ENCODE results near the gene CC2D1A. TPM values are rescaled to one million over a fixed set of nuclear protein-coding genes. Genes with fewer than 3 reads are reported as not detected.
"Not testable (repeated sequence)": the region's sequence is repeated elsewhere in the genome, so short reads cannot be mapped to it uniquely, and the experiment has no call there.

The CC2D1A gene
- total RNA-seq, 1 donor from 2014 or later = 128 TPM

DNA sequence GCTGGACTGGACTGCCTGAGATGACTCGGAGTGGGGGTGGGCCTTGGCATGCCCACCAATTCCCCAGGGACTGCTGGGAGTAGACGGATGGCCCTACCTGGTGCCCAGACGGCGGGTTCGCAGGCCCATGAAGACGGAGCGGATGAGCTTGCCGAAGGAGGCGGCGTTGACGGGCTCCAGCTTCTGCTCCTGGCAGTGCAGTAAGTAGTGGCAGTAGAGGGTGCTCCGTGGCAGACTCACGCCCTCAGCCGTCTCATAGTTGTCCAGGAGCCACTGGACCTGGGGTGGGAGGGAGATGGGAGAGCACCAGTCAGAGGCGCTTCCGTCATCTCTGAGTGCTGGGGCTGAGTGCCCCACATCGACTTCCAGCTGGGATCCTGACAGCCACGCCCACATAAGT lies 63.9 kb downstream of the CC2D1A start:
- Histone ChIP-seq H3K4me1 (no peaks in the 10 kb centered on the region), H3K36me3 (peaks cover 54 to 63% of the 10 kb centered on the region in 2 donors), H3K4me3 (no peak overlapping the region), H3K9me3 (no peaks in the 10 kb centered on the region), H3K27ac (no peak overlapping the region), H3K27me3 (no peaks in the 10 kb centered on the region)
- DNase-seq (ENCODE audit: low spot score in 2 of 2) = no peak
- no peak for TF ChIP-seq CTCF (IDR thresholded peaks at IDR 0.05)
- intact Hi-C loops (cut with DNase I) = no loop called here

DNA sequence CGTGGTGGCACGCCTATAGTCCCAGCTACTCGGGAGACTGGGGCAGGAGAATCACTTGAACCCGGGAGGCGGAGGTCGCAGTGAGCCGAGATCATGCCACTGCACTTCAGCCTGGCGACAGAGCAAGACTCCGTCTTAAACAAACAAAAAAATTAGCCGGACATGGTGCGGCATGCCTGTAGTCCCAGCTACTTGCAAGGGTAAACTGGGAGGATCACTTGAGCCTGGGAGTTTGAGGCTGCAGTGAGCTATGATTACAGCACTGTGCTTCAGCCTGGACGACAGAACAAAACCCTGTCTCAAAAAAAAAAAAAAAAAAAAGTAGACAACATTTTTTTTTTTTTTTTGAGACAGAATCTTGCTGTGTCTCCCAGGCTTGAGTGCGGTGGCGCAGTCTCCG lies 65.9 kb downstream of the CC2D1A start:
- peaks cover 42 to 44% of the 10 kb centered on the region in 2 donors for H3K36me3 ChIP-seq
- DNase-seq (ENCODE audit: low spot score in 2 of 2); H3K27me3 ChIP-seq; H3K27ac ChIP-seq; H3K9me3 ChIP-seq; H3K4me3 ChIP-seq; intact Hi-C loops (cut with DNase I); H3K4me1 ChIP-seq: not testable (repeated sequence)

DNA sequence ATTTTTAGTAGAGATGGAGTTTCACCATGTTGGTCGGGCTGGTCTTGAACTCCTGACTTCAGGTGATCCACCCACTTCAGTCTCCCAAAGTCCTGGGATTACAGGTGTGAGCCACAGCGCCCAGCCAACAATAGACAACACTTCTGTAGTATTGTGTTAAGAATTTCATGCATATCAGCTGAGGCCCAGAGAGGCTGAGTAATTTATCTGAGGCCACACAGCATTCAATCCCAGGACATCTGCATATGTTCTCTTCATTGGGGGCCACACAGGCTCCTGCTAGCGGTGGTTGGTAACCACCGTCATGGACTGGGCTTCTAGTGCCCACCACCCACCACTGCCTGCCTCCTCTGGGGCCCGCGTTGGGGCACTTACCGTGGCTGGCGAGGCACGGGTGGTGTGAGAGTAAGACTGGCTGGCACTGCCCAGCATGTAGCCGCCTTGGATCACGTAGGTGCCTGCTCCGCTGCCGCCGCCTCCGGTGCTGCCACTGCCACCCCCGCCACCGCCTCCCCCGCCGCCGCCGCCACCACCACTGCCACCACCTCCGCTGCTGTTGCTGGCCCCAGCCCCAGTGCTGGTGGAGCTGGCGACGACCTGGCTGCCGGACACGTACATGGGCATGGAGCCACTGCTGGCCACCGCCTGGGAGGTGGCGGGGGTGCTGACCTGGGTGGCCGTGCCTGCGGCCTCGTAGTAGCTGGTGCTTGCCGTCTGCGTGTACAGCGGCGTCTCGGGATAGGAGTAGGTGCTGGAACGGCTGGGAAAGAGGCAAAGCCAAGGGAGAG lies 66.6 kb downstream of the CC2D1A start:
- Histone ChIP-seq H3K27ac (no peak overlapping the region), H3K4me1 (no peaks in the 10 kb centered on the region), H3K27me3 (no peaks in the 10 kb centered on the region), H3K9me3 (no peaks in the 10 kb centered on the region), H3K36me3 (peaks cover 37 to 38% of the 10 kb centered on the region in 2 donors), H3K4me3 (no peak overlapping the region)
- no peak for TF ChIP-seq CTCF (IDR thresholded peaks at IDR 0.05)
- intact Hi-C loops (cut with DNase I) = no loop called here
- DNase-seq (ENCODE audit: low spot score in 2 of 2) = no peak

DNA sequence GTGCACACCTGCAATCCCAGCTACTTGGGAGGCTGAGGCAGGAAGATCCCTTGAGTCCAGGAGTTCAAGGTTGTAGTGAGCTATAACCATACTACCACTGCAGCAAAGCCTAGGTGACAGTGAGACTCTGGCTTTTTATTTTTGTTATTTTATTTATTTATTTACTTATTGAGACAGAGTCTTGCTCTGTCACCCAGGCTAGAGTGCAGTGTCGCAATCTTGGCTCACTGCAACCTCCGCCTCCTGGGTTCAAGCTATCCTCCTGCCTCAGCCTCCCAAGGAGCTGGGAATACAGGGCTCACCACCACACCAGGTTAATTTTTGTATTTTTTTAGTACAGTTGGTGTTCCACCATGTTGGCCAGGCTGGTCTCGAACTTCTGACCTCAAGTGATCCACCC lies 67.5 kb downstream of the CC2D1A start:
- H3K27me3 ChIP-seq; H3K27ac ChIP-seq; H3K4me1 ChIP-seq; H3K4me3 ChIP-seq; H3K9me3 ChIP-seq; intact Hi-C loops (cut with DNase I); DNase-seq (ENCODE audit: low spot score in 2 of 2): not testable (repeated sequence)
- peaks cover 27 to 34% of the 10 kb centered on the region in 2 donors for H3K36me3 ChIP-seq

DNA sequence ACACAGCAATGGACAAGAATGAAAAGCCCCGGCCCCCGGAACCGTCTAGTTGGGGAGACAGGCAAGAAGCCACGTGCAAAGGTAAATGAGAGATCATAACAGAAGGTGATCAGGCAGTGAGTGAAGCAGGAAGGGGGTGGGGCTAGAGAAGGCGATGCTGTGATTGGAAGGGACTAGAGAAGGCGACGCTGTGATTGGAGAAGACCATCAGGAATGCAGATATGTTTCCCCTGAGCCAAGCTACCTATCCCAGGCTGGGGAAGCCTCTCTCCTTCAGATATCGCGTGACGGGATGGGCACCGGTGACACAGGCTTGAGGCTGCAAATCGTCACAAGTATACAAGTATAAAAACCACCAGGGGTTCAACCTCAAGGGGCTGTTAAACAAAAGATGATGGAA lies 68.1 kb downstream of the CC2D1A start:
- no peak for DNase-seq (ENCODE audit: low spot score in 2 of 2)
- intact Hi-C loops (cut with DNase I) = no loop called here
- Histone ChIP-seq H3K9me3 (no peaks in the 10 kb centered on the region), H3K4me3 (no peak overlapping the region), H3K36me3 (peaks cover 21 to 28% of the 10 kb centered on the region in 2 donors), H3K27me3 (no peaks in the 10 kb centered on the region), H3K27ac (no peak overlapping the region), H3K4me1 (peaks cover 4 to 11% of the 10 kb centered on the region in 2 donors)
- no peak for TF ChIP-seq CTCF (IDR thresholded peaks at IDR 0.05)

GRCh38 chr19:13975870-13976269 lies 69.9 kb downstream of the CC2D1A start:
- H3K27ac ChIP-seq = no peak overlapping the region
- no peaks in the 10 kb centered on the region for H3K27me3 ChIP-seq
- H3K9me3 ChIP-seq = no peaks in the 10 kb centered on the region
- TF ChIP-seq CTCF (IDR thresholded peaks at IDR 0.05) = no peak
- peaks cover 4 to 18% of the 10 kb centered on the region in 2 donors for H3K4me1 ChIP-seq
- no peak for DNase-seq (ENCODE audit: low spot score in 2 of 2)
- H3K4me3 ChIP-seq = no peak overlapping the region
- peaks cover 9 to 20% of the 10 kb centered on the region in 2 donors for H3K36me3 ChIP-seq
- intact Hi-C loops (cut with DNase I) = no loop called here
